ENCODE data around the gene AOPEP. TPM values are rescaled to one million over a fixed set of nuclear protein-coding genes. Genes with fewer than 3 reads are reported as not detected.

The AOPEP gene
- polyA plus RNA-seq, 2 of the 4 experiments (the other 2 are of a cell fraction) = 226 to 266 TPM

GRCh38 chr9:94869415-94869843 is 142.9 kb downstream of the AOPEP start:
- POLR2A ChIA-PET = interaction anchor here (2.1 to 3.8 kb wide), 3 partner anchors 35 to 86 kb away, joined by 16 to 36 read pairs (median 25); no protein-coding TSS in a partner anchor
- Histone ChIP-seq H3K4me2 (peak overlapping the region; percentile 64), H3K4me1 (peaks cover 92% of the 10 kb centered on the region), H3K4me3 (no peak overlapping the region), H3K9me3 (no peaks in the 10 kb centered on the region), H3K27ac (peak overlapping the region; percentile 94 to 97)
- FAIRE-seq = peak; percentile 13
- CTCF ChIA-PET = interaction anchor here (0.8 to 2.7 kb wide), 3 partner anchors 18 to 43 kb away, joined by 3 to 12 read pairs (median 3); no protein-coding TSS in a partner anchor
- TF ChIP-seq CEBPB (IDR thresholded peaks at IDR 0.05) = peak in 1 of 2 experiments; percentile 42; a peak in 1 of 4 replicates
- peak; percentile 93 for TF ChIP-seq ATOH8 (CRISPR knock-in tag; IDR thresholded peaks at IDR 0.05; ENCODE audit: low read depth)
- TF ChIP-seq RFX5 (IDR thresholded peaks at IDR 0.05) = no peak
- TF ChIP-seq ELK1 (IDR thresholded peaks at IDR 0.05; ENCODE audit: low read depth, low read length) = no peak
- TF ChIP-seq MAFK (IDR thresholded peaks at IDR 0.05; ENCODE audit: partially characterized antibody) = no peak
- TF ChIP-seq MYC (IDR thresholded peaks at IDR 0.05; ENCODE audit: borderline replicate concordance, low read length) = no peak
- peak; percentile 53 for TF ChIP-seq MAX (IDR thresholded peaks at IDR 0.05)
- TF ChIP-seq JUNB (IDR thresholded peaks at IDR 0.05) = peak; percentile 53; the same call in 1 of the 2 replicates
- 0 out of 3 replicates have a peak, but pooled peaks have one; percentile 2 for TF ChIP-seq BCL3 (IDR thresholded peaks at IDR 0.05)
- TF ChIP-seq EHMT2 (IDR thresholded peaks at IDR 0.05; ENCODE audit: low read depth) = no peak
- TF ChIP-seq HEYL (CRISPR knock-in tag; IDR thresholded peaks at IDR 0.05) = no peak
- TF ChIP-seq HOXB5 (CRISPR knock-in tag; IDR thresholded peaks at IDR 0.05) = peak; percentile 91
- peak; percentile 83 for TF ChIP-seq HOXB13 (CRISPR knock-in tag; IDR thresholded peaks at IDR 0.05; ENCODE audit: low read depth)
- TF ChIP-seq CBX8 (IDR thresholded peaks at IDR 0.05) = no peak
- 0 out of 2 replicates have a peak, but pooled peaks have one; percentile 69 for TF ChIP-seq TFCP2L1 (CRISPR knock-in tag; IDR thresholded peaks at IDR 0.05)
- TF ChIP-seq POLR2A (IDR thresholded peaks at IDR 0.05; ENCODE audit: low read length) = no peak
- TF ChIP-seq ESRRA (IDR thresholded peaks at IDR 0.05; ENCODE audit: borderline replicate concordance, low read length) = no peak
- peak; percentile 67; the same call in 1 of the 2 replicates for TF ChIP-seq FOXS1 (CRISPR knock-in tag; IDR thresholded peaks at IDR 0.05)
- peak; percentile 91 for TF ChIP-seq GATA3 (IDR thresholded peaks at IDR 0.05; ENCODE audit: borderline replicate concordance)
- TF ChIP-seq EP300 (IDR thresholded peaks at IDR 0.05) = peak; percentile 33 to 57; a peak in 2 of 5 replicates
- no peak for TF ChIP-seq PBX3 (IDR thresholded peaks at IDR 0.05)
- TF ChIP-seq FOSL2 (IDR thresholded peaks at IDR 0.05) = no peak
- TF ChIP-seq FOSL2 (CRISPR knock-in tag; IDR thresholded peaks at IDR 0.05) = peak; percentile 85
- TF ChIP-seq HES2 (IDR thresholded peaks at IDR 0.05) = no peak
- TF ChIP-seq NPAS2 (CRISPR knock-in tag; IDR thresholded peaks at IDR 0.05; ENCODE audit: borderline replicate concordance) = no peak
- peak in 1 of 2 experiments; percentile 33; a peak in 1 of 5 replicates for TF ChIP-seq RAD21 (conservative IDR thresholded peaks at IDR 0.05 in 1 of 2, IDR thresholded peaks at IDR 0.05 in 1 of 2)
- TF ChIP-seq SREBF2 (IDR thresholded peaks at IDR 0.05) = no peak
- TF ChIP-seq EHF (CRISPR knock-in tag; IDR thresholded peaks at IDR 0.05) = peak; percentile 75
- 0 out of 2 replicates have a peak, but pooled peaks have one; percentile 81 for TF ChIP-seq ZNF302 (CRISPR knock-in tag; IDR thresholded peaks at IDR 0.05)
- 25% methylated on average over 4 of the region's 4 CpGs for WGBS (ENCODE audit: missing lambda C conversion rate)
- ATAC-seq = peak in 1 of 2 experiments; percentile 35; a peak in 3 of 6 replicates
- peak in 1 of 2 experiments; percentile 85 for DNase-seq (ENCODE audit: low read depth in 1 of 2, low spot score in 1 of 2)
